Breast epithelium (tissue), 3 donors: ENCODE results near the gene RBM7.

Experiments
- CTCF ChIP-seq, 3 donors: fragments of 450-650 bp; IDR thresholded peaks; one replicate each; pipeline ENCODE4 v1.5.1; 2016 to 2017; ENCODE audit warnings: antibody characterized with exemption in 3 of 3, mild to moderate bottlenecking in 3 of 3, moderate library complexity in 3 of 3
- POLR2A ChIP-seq: fragments of 450-650 bp; IDR thresholded peaks from one replicate; pipeline ENCODE4 v1.6.1; 2016; ENCODE audit warnings: antibody characterized with exemption, mild to moderate bottlenecking, moderate library complexity
- POLR2AphosphoS5 ChIP-seq, 3 donors: sonication (generic); formaldehyde crosslinking; IDR thresholded peaks; one replicate each; pipeline ENCODE4 v1.6.1; 2017; ENCODE audit warnings: antibody characterized with exemption in 3 of 3

- TF ChIP-seq POLR2A (no peak), CTCF (IDR thresholded peaks at IDR 0.05) (no peak), POLR2AphosphoS5 (IDR thresholded peaks at IDR 0.05) (no peak)
These were observed 41.8 kb upstream of the RBM7 start for GRCh38 chr11:114358716-114359115.
